GM21619 (cell line): Measurements from ENCODE around the gene WDR6.
"Not testable (repeated sequence)": the region's sequence is repeated elsewhere in the genome, so short reads cannot be mapped to it uniquely, and the experiment has no call there.

Source experiments
- ATAC-seq: cut with Tn5 transposase; IDR thresholded peaks from one replicate; pipeline ENCODE4 v1.9.1; 2021; ENCODE audit not compliant: unreplicated experiment

The WDR6 gene

GRCh38 chr3:48991851-48992545, 15.2 kb upstream of the WDR6 start:
- ATAC-seq = no peak

DNA sequence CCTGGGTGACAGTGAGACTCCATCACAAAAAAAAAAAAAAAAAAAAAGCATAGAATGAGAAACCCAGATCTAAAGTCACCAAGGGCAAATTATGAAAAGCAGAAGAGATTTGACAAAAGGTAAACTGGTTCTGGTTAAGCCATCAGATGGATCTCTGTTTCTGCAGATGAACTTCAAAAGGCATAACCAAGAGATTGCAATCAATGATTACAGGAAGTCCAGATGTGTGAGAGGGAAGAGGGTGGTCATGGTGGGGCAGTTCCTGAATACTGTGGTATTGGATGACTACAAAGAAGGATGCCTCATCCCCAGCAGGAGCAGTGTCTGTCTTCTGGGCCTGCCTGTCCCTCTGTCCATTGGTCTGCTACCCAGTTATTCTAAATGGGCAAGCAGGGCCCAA, 13.4 kb upstream of the WDR6 start:
- no peak for ATAC-seq

DNA sequence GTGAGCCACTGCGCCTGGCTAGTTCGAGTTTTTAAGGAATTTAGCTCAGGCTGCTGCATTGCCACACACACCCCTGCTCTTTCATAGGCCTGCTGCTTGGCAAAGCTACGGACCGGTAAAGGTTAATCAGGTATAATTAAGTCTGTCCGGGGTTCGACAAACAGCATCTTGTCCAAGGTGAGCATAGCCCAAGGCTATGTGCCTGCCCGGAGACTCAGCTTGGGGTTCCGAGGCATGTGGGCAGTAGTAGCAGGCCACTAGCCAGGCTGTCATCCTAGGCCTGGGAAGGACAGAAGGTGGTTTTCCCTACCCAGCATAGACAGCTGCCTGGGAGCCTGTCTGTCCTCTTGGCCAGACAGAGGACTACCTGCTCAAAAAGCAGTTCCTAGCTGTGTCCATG, 10.6 kb upstream of the WDR6 start:
- ATAC-seq = no peak

GRCh38 chr3:48997102-48997635, 10.0 kb upstream of the WDR6 start:
- no peak for ATAC-seq

DNA sequence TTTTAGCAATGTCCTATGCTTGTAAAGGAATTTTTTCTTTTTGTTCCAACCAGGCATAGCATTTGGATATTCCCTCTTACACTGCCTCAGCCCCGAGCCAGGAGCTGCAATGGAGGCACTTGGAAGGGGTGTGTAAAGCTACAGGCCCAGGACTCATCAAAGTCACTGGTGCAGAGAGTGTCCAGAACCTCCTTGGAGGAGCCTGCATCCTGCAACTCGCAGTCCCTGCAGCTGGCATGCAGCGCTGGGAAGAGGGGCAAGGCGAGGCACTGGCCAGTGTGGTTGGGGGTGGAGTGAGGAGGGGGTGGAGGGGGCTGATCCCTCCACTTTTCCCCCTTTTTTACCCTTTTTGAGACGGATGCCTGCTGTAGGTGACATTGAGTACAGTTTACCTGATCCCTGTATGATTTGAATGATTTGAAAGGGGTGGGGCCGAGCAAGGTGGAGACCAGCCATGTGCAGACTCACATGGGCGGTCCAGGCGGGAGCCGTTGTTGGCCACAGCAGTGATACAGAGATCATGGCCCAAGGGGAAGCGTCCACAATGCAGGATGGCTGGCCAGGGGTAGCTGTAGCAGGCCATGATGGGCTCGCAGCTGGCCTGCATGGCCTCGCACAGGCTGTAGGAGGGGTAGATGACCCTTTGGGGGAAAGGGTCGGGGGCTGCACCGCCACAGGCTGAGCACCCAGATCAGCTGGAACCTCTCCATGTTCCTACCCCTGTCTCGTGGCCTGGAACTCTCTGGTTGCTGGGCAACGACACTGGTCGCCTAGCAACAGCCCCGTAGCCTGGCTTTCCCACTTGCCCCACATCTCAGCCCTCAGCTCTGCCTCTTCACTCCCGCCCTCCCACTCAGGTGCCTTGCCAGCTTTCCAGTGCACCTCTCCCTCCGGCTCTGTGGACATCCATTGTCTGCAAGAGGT, 9.2 kb upstream of the WDR6 start:
- no peak for ATAC-seq

GRCh38 chr3:48999085-48999858, 7.9 kb upstream of the WDR6 start:
- ATAC-seq = no peak

- ATAC-seq = no peak
These were observed 6.0 kb upstream of the WDR6 start for GRCh38 chr3:49001155-49001554.

GRCh38 chr3:49004352-49005302, 2.6 kb upstream of the WDR6 start:
- no peak for ATAC-seq

DNA sequence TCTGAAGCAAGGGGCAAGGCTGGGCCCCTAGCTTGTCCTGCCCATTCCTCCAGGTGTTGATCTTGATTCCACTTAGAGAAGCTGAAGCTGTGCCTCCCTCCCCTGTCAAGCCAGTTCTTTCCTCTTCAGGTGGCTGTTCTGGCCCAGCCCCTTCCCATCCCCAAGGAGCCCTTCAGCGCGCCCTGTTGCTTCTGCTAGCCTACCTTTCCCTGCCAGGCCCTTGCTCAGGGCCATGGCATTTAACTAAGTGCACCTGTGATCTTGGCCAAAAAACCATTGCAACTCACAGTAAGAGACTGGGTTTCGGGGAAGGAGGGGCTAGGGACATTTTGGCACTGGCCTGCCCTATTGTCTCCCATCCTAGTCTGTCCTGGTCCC, 1.9 kb upstream of the WDR6 start:
- ATAC-seq = no peak

- no peak for ATAC-seq
These were observed 1.2 kb upstream of the WDR6 start for GRCh38 chr3:49005998-49006397.

GRCh38 chr3:49006408-49007067, 653 bp upstream of the WDR6 start:
- ATAC-seq = peak; percentile 6

GRCh38 chr3:49007771-49008528, 759 bp downstream of the WDR6 start:
- peak; percentile 30 for ATAC-seq

DNA sequence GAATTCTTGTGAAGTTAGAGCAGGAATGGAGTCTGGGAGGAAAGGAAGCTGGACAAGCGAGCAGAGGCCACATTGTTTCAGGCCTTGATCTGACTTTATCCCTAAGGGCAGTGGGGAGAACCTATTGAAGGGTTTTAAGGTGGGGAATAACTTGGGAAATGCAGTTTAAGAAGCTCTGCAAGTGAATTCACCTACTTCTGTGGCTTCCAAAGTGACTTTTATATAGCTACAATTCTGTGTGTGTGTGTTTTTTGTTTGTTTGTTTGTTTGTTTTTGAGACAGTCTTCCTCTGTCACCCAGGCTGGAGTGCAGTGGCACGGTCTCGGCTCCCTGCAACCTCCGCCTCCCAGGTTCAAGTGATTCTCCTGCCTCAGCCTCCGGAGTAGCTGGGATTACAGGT, 1.4 kb downstream of the WDR6 start:
- ATAC-seq = not testable (repeated sequence)

DNA sequence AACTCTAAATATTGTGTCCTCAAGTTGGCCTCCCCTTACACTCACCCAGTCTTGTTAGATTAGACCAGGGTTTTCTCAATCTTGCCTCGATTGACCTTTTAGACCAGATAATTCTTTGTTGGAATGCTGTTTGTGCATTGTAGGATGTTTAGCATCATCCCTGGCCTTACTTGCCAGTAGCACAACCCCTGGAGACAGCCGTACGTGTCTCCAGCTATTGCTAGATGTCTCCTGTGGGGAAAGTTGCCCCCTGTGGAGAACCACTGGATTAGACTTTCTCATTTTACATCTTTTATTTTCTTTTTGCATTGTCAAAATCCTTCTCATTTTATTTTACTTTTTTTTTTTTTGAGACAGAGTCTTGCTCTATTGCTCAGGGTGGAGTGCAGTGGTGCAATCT, 2.2 kb downstream of the WDR6 start:
- ATAC-seq = no peak

- ATAC-seq = no peak
These were observed 5.3 kb downstream of the WDR6 start for GRCh38 chr3:49012441-49013017.

- no peak for ATAC-seq
These were observed 6.0 kb downstream of the WDR6 start for GRCh38 chr3:49013113-49013737.

DNA sequence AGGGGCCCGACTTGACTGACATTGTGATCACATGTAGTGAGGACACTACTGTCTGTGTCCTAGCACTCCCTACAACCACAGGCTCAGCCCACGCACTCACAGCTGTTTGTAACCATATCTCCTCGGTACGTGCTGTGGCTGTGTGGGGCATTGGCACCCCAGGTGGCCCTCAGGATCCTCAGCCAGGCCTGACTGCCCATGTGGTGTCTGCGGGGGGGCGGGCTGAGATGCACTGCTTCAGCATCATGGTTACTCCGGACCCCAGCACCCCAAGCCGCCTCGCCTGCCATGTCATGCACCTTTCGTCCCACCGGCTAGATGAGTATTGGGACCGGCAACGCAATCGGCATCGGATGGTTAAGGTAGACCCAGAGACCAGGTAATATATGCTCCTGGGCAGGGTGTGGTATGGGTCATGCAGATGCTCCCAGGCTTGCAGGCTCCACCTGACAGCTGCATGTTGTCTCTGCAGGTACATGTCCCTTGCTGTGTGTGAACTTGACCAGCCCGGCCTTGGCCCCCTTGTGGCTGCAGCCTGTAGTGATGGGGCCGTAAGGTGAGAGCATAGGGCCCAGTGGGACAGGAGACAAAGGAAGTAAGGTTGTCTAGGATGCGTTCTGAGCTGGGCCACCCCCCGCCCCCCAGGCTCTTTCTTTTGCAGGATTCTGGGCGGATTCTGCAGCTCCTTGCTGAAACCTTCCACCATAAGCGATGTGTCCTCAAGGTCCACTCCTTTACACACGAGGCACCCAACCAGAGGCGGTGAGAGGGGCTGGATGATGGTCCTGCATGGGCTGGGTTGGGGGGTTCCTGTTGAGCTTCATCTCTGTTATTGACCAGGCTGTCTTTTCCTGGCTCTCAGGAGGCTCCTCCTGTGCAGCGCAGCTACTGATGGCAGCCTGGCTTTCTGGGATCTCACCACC, 6.8 kb downstream of the WDR6 start:
- no peak for ATAC-seq
